ENCODE data around the gene KMT2C. TPM values are rescaled to one million over a fixed set of nuclear protein-coding genes. Genes with fewer than 3 reads are reported as not detected.
"Not testable (repeated sequence)": the region's sequence is repeated elsewhere in the genome, so short reads cannot be mapped to it uniquely, and the experiment has no call there.

Gene KMT2C
- total and polyA plus RNA-seq, 8 donors: 10.1 to 64.1 (median 53.3) TPM

DNA sequence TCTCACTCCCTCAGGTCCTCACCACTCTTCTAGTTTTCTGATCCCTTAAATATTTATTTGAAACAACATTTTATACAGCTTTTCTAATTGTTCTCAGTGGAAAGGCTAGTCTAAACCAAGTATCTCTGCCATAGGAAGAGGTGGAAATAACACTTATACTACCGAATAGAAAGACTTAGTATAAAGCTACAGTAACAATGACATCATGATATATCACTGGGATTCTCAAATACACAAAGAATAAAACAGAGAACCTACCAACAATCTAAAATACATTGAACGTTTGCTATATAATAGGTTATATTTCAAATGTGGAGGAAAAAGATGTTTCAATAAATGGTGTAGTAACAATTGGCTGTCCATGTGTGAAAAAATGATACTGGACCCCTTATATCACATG is 142.9 kb downstream of the KMT2C start:
- Histone ChIP-seq H3K36me3 (peaks cover 0 to 5% (median 0%) of the 10 kb centered on the region in 3 donors), H3K27me3 (no peaks in the 10 kb centered on the region), H3K4me1 (no peaks in the 10 kb centered on the region), H3K9me3 (no peaks in the 10 kb centered on the region), H3K4me3 (no peak overlapping the region), H3K27ac (no peak overlapping the region)
- WGBS, 2 donors: 88 to 95% methylated on average over 2 of the region's 2 CpGs
- intact Hi-C loops (cut with DNase I): no loop called here
- no peak for FAIRE-seq
- no peak for DNase-seq
- ATAC-seq: no peak
- TF ChIP-seq, protein P1, sequence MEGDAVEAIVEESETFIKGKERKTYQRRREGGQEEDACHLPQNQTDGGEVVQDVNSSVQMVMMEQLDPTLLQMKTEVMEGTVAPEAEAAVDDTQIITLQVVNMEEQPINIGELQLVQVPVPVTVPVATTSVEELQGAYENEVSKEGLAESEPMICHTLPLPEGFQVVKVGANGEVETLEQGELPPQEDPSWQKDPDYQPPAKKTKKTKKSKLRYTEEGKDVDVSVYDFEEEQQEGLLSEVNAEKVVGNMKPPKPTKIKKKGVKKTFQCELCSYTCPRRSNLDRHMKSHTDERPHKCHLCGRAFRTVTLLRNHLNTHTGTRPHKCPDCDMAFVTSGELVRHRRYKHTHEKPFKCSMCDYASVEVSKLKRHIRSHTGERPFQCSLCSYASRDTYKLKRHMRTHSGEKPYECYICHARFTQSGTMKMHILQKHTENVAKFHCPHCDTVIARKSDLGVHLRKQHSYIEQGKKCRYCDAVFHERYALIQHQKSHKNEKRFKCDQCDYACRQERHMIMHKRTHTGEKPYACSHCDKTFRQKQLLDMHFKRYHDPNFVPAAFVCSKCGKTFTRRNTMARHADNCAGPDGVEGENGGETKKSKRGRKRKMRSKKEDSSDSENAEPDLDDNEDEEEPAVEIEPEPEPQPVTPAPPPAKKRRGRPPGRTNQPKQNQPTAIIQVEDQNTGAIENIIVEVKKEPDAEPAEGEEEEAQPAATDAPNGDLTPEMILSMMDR (IDR thresholded peaks at IDR 0.05): no peak

GRCh38 chr7:152286972-152287371 is 148.8 kb downstream of the KMT2C start:
- H3K27me3 ChIP-seq; FAIRE-seq; H3K27ac ChIP-seq; H3K4me1 ChIP-seq; H3K4me3 ChIP-seq; intact Hi-C loops (cut with DNase I); DNase-seq; H3K9me3 ChIP-seq; ATAC-seq; H3K36me3 ChIP-seq: not testable (repeated sequence)
- 94 to 96% methylated on average over 3 of the region's 3 CpGs for WGBS, 2 donors

DNA sequence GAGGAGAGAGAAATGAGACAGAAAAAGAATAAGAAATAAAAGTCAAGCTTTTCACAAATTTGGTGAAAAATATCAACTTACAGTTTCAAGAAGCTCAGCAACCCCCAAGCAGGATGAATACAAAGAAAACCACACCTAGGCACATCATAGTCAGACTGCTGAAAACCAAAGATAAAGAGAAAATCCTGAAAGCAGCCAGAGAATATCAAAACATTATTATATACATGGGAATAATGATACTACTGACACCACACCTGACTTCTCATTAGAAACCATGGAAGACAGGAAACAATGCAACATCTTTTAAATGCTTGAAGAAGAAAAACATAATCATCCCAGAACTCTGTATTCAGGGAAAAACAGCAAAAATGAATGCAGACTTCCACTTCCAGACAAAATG is 149.6 kb downstream of the KMT2C start:
- ATAC-seq; intact Hi-C loops (cut with DNase I); H3K36me3 ChIP-seq; DNase-seq; H3K27me3 ChIP-seq; H3K27ac ChIP-seq; H3K4me1 ChIP-seq; H3K4me3 ChIP-seq; H3K9me3 ChIP-seq: not testable (repeated sequence)
- peak; percentile 94 for FAIRE-seq

DNA sequence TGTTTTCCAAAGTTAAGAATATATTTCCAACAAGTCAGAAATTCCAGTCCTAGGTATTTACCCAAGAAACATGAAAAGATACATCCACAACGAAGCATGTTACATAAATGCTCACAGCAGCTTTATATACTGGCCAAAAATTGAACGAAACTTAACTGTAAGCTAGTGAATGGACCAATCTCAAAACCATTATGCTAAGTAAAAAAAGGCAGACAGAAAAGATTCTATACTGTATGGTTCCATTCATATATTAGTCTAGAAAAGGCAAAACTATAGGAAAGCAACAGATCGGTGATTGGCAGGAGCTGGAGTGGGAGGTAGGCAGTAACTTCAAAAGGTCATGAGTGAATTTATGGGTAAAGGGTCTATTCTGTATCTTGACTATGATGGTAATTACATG is 150.8 kb downstream of the KMT2C start:
- intact Hi-C loops (cut with DNase I): not testable (repeated sequence)

DNA sequence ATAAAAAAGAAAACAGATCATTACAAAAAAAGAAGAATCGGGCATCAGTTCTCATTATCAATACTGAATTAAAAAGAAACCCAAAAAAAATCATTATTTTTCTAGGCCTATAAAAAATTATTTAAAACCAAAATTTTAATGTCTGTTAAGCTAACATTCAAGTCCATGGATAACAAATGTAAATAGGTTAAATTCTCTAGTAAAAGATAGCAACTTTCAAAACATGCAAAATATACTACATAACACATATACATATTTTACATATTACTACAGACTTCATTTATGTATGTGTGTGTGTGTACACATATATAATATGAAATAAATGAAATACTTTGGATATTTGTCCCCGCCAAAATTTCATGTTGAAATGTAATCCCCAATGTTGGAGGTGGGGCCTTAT is 158.1 kb downstream of the KMT2C start:
- H3K4me1 ChIP-seq; intact Hi-C loops (cut with DNase I); H3K27ac ChIP-seq; H3K36me3 ChIP-seq; ATAC-seq; H3K4me3 ChIP-seq; DNase-seq; H3K27me3 ChIP-seq; H3K9me3 ChIP-seq: not testable (repeated sequence)
- 97% methylated on average over 2 of the region's 2 CpGs for WGBS, 2 donors
- FAIRE-seq: peak; percentile 72

More for the DNA sequence above, 150.8 kb downstream of the KMT2C start:
- not testable (repeated sequence) for H3K27me3 ChIP-seq, H3K4me3 ChIP-seq, FAIRE-seq, DNase-seq, ATAC-seq, H3K27ac ChIP-seq, H3K36me3 ChIP-seq, H3K9me3 ChIP-seq, H3K4me1 ChIP-seq
- 83 to 86% methylated on average over 3 of the region's 3 CpGs for WGBS, 2 donors

- intact Hi-C loops (cut with DNase I); H3K27me3 ChIP-seq; FAIRE-seq; H3K36me3 ChIP-seq; H3K27ac ChIP-seq; H3K4me1 ChIP-seq; DNase-seq; H3K4me3 ChIP-seq; H3K9me3 ChIP-seq: not testable (repeated sequence)
- peak in 2 of 4 donors; percentile 31 to 34 for ATAC-seq
- 89 to 97% methylated on average over 2 of the region's 2 CpGs for WGBS, 2 donors
Measured at GRCh38 chr7:152270427-152270826, 165.4 kb downstream of the KMT2C start.

GRCh38 chr7:152266859-152267258 is 168.9 kb downstream of the KMT2C start:
- DNase-seq; ATAC-seq; H3K4me3 ChIP-seq; H3K9me3 ChIP-seq; intact Hi-C loops (cut with DNase I); H3K27me3 ChIP-seq; H3K4me1 ChIP-seq; H3K36me3 ChIP-seq; H3K27ac ChIP-seq; FAIRE-seq: not testable (repeated sequence)
- 67 to 80% methylated on average over 2 of the region's 2 CpGs for WGBS, 2 donors

- intact Hi-C loops (cut with DNase I); ATAC-seq; DNase-seq; H3K4me3 ChIP-seq; H3K27ac ChIP-seq; H3K4me1 ChIP-seq; H3K9me3 ChIP-seq; FAIRE-seq; H3K27me3 ChIP-seq; H3K36me3 ChIP-seq: not testable (repeated sequence)
- 62 to 64% methylated on average over 5 of the region's 5 CpGs for WGBS, 2 donors
Measured at GRCh38 chr7:152264915-152265314, 170.9 kb downstream of the KMT2C start.

DNA sequence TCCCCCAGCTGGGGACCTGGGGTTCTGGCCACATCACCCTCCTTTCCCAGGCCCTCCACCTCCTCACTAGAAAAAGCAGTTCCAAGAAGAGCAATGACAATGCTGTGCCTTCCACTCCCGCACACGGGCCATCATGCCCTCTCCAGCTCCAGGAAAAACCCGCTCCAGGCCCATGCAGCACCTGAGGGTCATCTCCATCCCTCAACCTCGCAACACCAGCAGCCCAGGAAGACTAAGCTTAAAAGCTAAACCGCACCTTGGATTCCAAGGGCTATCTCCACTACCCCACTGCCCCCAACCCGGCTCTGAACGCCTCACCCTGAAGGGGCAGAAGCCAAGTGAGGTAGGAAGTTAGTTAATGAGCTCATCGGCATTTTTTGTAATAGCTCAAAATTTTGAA is 173.7 kb downstream of the KMT2C start:
- H3K4me1 ChIP-seq; H3K27me3 ChIP-seq; H3K27ac ChIP-seq; FAIRE-seq; H3K9me3 ChIP-seq; DNase-seq; ATAC-seq; H3K4me3 ChIP-seq; intact Hi-C loops (cut with DNase I); H3K36me3 ChIP-seq: not testable (repeated sequence)
- WGBS, 2 donors: 92 to 94% methylated on average over 8 of the region's 8 CpGs

- H3K4me1 ChIP-seq; DNase-seq; intact Hi-C loops (cut with DNase I); FAIRE-seq; H3K27ac ChIP-seq; H3K4me3 ChIP-seq; H3K9me3 ChIP-seq; ATAC-seq; H3K27me3 ChIP-seq; H3K36me3 ChIP-seq: not testable (repeated sequence)
Measured at GRCh38 chr7:152259645-152260044, 176.2 kb downstream of the KMT2C start.

- H3K36me3 ChIP-seq: peaks cover 0 to 17% (median 0%) of the 10 kb centered on the region in 3 donors
- H3K9me3 ChIP-seq; DNase-seq; H3K4me1 ChIP-seq; H3K27me3 ChIP-seq; intact Hi-C loops (cut with DNase I); H3K4me3 ChIP-seq; ATAC-seq; H3K27ac ChIP-seq; FAIRE-seq: not testable (repeated sequence)
- WGBS, 2 donors: 54 to 70% methylated on average over 2 of the region's 2 CpGs
Measured at GRCh38 chr7:152247851-152248250, 188.0 kb downstream of the KMT2C start.

GRCh38 chr7:152245417-152245816 is 190.4 kb downstream of the KMT2C start:
- H3K9me3 ChIP-seq; FAIRE-seq; ATAC-seq; H3K4me1 ChIP-seq; DNase-seq; intact Hi-C loops (cut with DNase I); H3K36me3 ChIP-seq; H3K27ac ChIP-seq; H3K4me3 ChIP-seq; H3K27me3 ChIP-seq: not testable (repeated sequence)
- WGBS, 2 donors: 68 to 71% methylated on average over 2 of the region's 2 CpGs

Data from pancreas (tissue), 10 donors.